WI38 (cell line): ENCODE data around the gene TPM1.

Experiments
- H3K4me3 ChIP-seq: 2 replicates; pipeline ENCODE4 v1.5.1; 2011; ENCODE audit warnings: low read depth, mild to moderate bottlenecking, control low read depth, low read length
- TF ChIP-seq, protein P1 (sequence below): IDR thresholded peaks from 2 replicates; pipeline ENCODE4 v1.5.1; 2012; ENCODE audit warnings: low read depth, mild to moderate bottlenecking, control low read depth, low read length

TPM1 gene

DNA sequence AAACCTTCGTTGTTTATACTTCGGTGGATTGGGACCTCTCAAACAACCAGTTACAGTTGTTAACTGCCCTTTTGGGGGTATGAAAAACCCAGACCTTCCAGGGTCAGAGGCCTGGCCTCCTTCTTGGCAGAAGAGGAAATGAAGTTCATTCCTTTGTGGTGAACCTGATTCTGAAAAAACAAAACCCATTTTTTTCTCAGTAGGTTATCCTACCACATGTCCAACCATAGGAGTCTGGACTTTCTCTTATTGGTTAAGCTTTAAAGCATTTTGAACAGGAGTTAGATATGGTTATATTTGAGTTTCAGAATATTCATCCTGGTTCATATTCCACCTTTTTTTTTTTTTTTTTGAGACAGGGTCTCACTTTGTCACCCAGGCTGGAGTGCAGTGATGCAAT is 71.9 kb downstream of the TPM1 start:
- TF ChIP-seq, protein P1, sequence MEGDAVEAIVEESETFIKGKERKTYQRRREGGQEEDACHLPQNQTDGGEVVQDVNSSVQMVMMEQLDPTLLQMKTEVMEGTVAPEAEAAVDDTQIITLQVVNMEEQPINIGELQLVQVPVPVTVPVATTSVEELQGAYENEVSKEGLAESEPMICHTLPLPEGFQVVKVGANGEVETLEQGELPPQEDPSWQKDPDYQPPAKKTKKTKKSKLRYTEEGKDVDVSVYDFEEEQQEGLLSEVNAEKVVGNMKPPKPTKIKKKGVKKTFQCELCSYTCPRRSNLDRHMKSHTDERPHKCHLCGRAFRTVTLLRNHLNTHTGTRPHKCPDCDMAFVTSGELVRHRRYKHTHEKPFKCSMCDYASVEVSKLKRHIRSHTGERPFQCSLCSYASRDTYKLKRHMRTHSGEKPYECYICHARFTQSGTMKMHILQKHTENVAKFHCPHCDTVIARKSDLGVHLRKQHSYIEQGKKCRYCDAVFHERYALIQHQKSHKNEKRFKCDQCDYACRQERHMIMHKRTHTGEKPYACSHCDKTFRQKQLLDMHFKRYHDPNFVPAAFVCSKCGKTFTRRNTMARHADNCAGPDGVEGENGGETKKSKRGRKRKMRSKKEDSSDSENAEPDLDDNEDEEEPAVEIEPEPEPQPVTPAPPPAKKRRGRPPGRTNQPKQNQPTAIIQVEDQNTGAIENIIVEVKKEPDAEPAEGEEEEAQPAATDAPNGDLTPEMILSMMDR = no peak
- no peak overlapping the region for H3K4me3 ChIP-seq
